ENCODE measurements around the gene BICDL1.

DNA sequence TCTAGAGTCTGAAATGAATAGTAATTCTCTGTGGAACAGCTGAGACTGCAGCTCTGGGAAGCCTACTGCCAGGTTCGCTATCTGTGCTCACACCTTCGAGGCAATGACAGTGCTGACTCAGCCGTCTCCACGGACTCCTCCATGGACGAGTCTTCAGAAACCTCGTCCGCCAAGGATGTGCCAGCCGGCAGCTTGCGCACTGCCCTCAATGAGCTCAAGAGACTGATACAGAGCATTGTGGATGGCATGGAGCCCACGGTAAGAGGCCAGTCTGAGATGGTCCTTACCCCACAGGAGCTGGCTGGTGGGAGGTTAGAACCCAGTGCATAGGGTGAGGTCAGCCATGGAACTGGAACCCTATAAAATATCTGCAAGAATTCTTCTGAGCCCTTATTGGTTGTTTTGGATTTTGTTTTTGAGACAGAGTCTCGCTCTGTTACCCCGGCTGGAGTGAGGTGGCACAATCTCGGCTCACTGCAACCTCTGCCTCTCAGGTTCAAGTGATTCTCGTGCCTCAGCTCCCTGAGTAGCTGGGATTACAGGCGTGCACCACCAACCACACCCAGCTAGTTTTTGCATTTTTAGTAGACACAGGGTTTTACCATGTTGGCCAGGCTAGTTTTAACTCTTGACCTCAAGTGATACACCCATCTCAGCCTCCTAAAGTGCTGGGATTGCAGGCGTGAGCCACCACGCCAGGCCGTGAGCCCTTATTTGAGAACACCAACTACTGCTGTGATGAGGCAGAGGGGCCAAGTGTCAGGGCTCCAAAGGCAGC, 83.6 kb downstream of the BICDL1 start:
- TF ChIP-seq POLR2A (IDR thresholded peaks at IDR 0.05) (no peak), POLR2AphosphoS5 (IDR thresholded peaks at IDR 0.05) (no peak)
- TF ChIP-seq, protein P1, sequence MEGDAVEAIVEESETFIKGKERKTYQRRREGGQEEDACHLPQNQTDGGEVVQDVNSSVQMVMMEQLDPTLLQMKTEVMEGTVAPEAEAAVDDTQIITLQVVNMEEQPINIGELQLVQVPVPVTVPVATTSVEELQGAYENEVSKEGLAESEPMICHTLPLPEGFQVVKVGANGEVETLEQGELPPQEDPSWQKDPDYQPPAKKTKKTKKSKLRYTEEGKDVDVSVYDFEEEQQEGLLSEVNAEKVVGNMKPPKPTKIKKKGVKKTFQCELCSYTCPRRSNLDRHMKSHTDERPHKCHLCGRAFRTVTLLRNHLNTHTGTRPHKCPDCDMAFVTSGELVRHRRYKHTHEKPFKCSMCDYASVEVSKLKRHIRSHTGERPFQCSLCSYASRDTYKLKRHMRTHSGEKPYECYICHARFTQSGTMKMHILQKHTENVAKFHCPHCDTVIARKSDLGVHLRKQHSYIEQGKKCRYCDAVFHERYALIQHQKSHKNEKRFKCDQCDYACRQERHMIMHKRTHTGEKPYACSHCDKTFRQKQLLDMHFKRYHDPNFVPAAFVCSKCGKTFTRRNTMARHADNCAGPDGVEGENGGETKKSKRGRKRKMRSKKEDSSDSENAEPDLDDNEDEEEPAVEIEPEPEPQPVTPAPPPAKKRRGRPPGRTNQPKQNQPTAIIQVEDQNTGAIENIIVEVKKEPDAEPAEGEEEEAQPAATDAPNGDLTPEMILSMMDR (IDR thresholded peaks at IDR 0.05): no peak

All from upper lobe of left lung (tissue), 4 donors.